Activated CD4-positive, alpha-beta T cell treated with anti-CD3 and anti-CD28 coated beads, Interleukin-2, amount 50 U/mL, for 1 hour (primary cell): Measurements from ENCODE around the gene TFCP2L1.

Source experiments
- DNase-seq: peaks from one replicate; pipeline ENCODE4 v3.0.0-alpha.2; 2020

TFCP2L1 gene

DNA sequence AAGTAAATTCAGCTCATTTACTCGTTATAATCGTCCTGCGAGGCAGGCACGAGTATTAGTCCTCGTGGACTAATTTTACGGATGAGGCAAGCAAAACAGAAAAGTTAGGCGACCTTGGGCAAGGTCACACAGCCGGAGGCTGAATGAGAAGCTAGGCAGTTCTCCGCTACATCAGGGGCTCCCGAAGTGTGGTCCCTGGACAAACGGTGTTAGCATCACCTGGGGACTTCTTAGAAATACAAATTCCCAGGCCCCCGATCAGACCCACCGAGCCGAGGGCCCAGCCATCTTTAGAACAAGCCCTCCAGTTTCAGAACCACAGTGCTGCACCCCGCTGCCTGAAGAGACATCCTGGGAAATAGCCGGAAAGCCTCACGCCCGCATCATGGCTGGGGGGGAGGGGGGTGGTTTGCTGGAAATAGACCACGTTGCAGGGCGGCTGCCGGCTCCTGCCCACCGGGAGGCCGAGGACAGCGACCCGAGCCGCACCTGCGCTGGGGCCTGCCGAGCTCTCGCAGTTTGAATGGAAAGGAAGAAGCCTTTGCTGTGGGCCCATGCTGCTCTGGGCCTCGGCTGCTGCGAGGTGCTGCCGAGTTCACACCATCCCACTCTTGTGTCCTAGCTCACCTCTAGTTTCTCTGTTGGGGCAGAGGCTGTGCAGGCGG lies 72.2 kb downstream of the TFCP2L1 start:
- DNase-seq = no peak

- no peak for DNase-seq
Observed at GRCh38 chr2:121211689-121212151, 73.3 kb downstream of the TFCP2L1 start.

GRCh38 chr2:121211251-121211650 lies 73.8 kb downstream of the TFCP2L1 start:
- no peak for DNase-seq

- DNase-seq = no peak
Observed at GRCh38 chr2:121210691-121211090, 74.3 kb downstream of the TFCP2L1 start.

DNA sequence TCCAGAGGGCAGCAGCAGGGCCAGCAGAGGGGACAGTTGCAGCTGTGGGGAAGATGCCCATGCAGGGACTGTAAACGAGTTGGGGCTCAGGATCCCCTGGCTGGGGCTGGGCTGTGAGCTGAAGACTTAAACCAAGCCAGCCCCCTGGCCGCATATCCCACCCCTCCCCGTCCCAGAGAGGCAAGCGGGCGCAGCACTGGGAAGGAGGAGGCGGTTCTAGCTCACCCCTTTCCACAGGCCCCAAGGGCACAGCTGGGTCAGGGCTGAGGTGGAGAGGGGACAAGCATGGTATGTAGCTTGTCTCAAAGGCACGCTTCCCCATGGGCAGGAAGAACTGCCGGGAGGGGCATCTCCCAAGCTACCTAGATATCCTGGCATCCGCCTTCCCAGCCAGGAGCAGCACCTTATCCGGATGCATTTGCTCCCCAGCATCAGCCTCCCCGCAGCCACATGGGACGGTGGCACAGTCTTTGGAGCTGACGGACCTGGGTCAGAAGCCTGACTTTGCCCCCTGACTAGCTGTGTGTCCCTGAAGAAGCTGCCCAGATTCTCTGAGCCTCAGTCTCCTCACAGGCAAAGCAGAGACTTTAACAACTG lies 75.9 kb downstream of the TFCP2L1 start:
- DNase-seq = no peak

GRCh38 chr2:121207494-121207893 lies 77.5 kb downstream of the TFCP2L1 start:
- no peak for DNase-seq

GRCh38 chr2:121205321-121205942 lies 79.6 kb downstream of the TFCP2L1 start:
- no peak for DNase-seq

GRCh38 chr2:121203591-121204249 lies 81.3 kb downstream of the TFCP2L1 start:
- no peak for DNase-seq

GRCh38 chr2:121202541-121203310 lies 82.3 kb downstream of the TFCP2L1 start:
- no peak for DNase-seq

- DNase-seq = no peak
Observed at GRCh38 chr2:121201796-121202195, 83.2 kb downstream of the TFCP2L1 start.

GRCh38 chr2:121200419-121201315 lies 84.3 kb downstream of the TFCP2L1 start:
- DNase-seq = no peak

DNA sequence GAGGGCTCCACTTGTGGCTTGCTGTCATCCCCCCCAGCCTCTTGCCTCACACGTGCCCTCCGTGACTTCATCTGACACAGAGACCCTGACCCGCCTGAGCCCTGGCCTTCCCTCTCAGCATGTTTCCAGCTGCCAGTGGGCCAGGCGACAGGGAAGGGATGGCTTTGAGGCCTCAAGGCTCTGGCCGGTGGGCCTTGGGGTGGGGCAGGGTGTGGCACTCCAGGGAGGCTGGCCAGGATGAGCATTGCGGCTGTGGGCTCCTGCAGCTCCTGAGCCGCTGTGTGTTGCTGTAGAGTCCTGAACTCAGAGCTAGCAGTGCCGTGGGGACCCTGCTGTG lies 85.0 kb downstream of the TFCP2L1 start:
- no peak for DNase-seq

- no peak for DNase-seq
Observed at GRCh38 chr2:121199281-121200010, 85.6 kb downstream of the TFCP2L1 start.

GRCh38 chr2:121197369-121198091 lies 87.5 kb downstream of the TFCP2L1 start:
- DNase-seq = no peak

GRCh38 chr2:121196849-121197155 lies 88.2 kb downstream of the TFCP2L1 start:
- no peak for DNase-seq

DNA sequence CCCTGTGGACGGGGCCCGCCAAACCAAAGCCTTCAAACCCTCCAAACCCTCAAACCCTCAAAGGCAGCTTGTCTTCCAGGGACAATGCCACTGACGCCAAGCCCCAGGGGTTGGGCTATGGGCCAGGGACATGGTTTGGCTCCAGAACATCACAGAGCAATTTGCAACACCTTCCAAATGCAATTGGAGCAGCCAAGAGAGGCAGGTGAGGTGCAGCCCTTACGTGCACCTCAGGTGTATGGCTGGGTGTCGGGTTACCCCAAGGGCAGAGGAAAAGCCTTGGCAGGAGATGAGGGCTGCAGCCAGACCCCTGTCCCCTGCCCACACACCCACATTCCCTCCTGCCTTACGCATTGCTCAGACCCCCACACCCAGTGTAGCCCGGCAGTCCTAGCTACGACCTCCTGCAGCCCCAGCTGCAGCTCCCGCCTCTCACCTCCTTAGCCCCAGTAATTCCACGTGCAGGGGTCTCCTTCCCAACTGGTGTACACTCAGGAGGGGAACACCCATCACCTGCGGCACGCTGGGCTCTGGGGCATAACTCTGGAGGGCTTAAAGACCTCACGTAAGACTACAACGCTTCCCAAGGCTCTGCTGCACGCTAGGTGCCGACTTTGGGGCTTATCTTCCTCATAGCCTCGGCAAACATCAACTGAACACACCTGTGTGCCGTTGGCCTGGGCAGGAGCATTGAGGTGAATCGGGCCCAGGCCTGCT lies 88.7 kb downstream of the TFCP2L1 start:
- no peak for DNase-seq

DNA sequence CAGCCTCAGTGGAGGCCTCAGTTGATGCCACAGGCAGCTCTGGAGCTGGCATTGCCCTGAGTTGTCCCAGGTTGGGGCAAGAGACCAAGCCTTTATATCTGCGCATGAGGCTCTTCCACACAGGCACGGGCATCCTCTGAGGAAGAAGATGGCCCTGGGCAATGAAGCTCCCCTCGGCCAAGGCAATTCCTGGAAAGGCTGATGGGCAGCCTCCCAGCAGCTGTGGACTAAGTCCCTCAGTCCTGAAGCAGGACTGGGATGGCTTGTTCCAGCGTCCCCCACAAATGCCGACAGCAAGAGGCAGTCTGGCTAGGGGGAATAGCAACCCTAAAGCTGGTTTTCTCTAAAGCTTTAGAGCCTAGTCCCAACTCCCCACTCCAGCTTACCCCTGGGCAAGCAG lies 90.0 kb downstream of the TFCP2L1 start:
- no peak for DNase-seq

- DNase-seq = no peak
Observed at GRCh38 chr2:121194626-121195025, 90.4 kb downstream of the TFCP2L1 start.

DNA sequence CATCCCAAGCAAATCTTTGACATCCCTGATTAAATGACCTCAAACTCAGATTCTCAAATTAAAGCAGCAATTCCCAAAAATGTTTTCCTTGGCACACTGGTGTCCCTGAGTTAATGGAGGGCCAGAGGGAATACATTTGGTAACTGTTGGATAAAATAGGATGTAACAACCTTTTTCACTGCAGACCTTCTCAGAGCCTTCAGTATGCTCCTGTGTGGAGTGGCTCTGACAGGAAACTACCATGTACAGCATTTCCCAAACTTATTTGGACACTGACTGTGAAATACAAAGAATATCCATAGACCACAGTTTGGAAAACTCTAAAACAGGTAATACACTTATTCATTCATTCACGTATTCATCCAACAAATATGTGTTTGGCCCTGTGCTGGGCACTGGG lies 91.8 kb downstream of the TFCP2L1 start:
- no peak for DNase-seq

GRCh38 chr2:121192576-121192975 lies 92.4 kb downstream of the TFCP2L1 start:
- DNase-seq = no peak
